Type B pancreatic cell (in vitro differentiated cells): ENCODE results near the gene TPD52L2. TPM values are rescaled to one million over a fixed set of nuclear protein-coding genes. Genes with fewer than 3 reads are reported as not detected.

Experiments
- DNase-seq: peaks from one replicate; pipeline ENCODE4 v3.0.0; 2021; ENCODE audit warnings: mixed read lengths; ENCODE audit not compliant: unreplicated experiment; ENCODE audit errors: extremely low spot score
- H3K27ac Mint-ChIP-seq: 2 replicates; pipeline ENCODE4 v1.8.0; 2021; ENCODE audit warnings: mild to moderate bottlenecking, mixed read lengths
- H3K27me3 Mint-ChIP-seq: 2 replicates; pipeline ENCODE4 v1.8.0; 2021; ENCODE audit warnings: mixed read lengths
- H3K36me3 Mint-ChIP-seq: 2 replicates; pipeline ENCODE4 v1.8.0; 2021; ENCODE audit warnings: mixed read lengths
- H3K4me1 Mint-ChIP-seq: one replicate; pipeline ENCODE4 v1.8.0; 2021; ENCODE audit warnings: mixed read lengths; ENCODE audit not compliant: unreplicated experiment
- H3K4me3 Mint-ChIP-seq: 2 replicates; pipeline ENCODE4 v1.8.0; 2021; ENCODE audit warnings: mild to moderate bottlenecking, mixed read lengths
- H3K9me3 Mint-ChIP-seq: 2 replicates; pipeline ENCODE4 v1.8.0; 2021; ENCODE audit warnings: mixed read lengths
- CTCF ChIP-seq: fragments of 200-600 bp; sonication (generic); conservative IDR thresholded peaks from 2 replicates; pipeline ENCODE4 v1.5.0; 2021; ENCODE audit warnings: antibody characterized with exemption, mild to moderate bottlenecking
- total RNA-seq: library from RNA; stranded (reverse); gene quantifications from 2 replicates; pipeline ENCODE4 v1.2.1, GENCODE V29; 2021; ENCODE audit warnings: low replicate concordance

The TPD52L2 gene
- total RNA-seq, 1 donor from 2014 or later = 76.5 TPM

GRCh38 chr20:63895952-63896263, 30.8 kb downstream of the TPD52L2 start:
- DNase-seq = no peak
- H3K9me3 Mint-ChIP-seq = no peaks in the 10 kb centered on the region
- no peak for TF ChIP-seq CTCF
- peak overlapping the region; percentile 97 for H3K4me3 Mint-ChIP-seq
- H3K4me1 Mint-ChIP-seq = peaks cover 30% of the 10 kb centered on the region
- no peaks in the 10 kb centered on the region for H3K27me3 Mint-ChIP-seq
- peak overlapping the region; percentile 95 for H3K27ac Mint-ChIP-seq
- H3K36me3 Mint-ChIP-seq = peaks cover 9% of the 10 kb centered on the region

GRCh38 chr20:63896264-63897105, 31.4 kb downstream of the TPD52L2 start:
- Mint-ChIP-seq H3K9me3 (no peaks in the 10 kb centered on the region), H3K36me3 (peaks cover 9% of the 10 kb centered on the region), H3K4me1 (peaks cover 30% of the 10 kb centered on the region), H3K27me3 (no peaks in the 10 kb centered on the region), H3K4me3 (peak overlapping the region; percentile 97), H3K27ac (peak overlapping the region; percentile 95)
- TF ChIP-seq CTCF = no peak
- no peak for DNase-seq

- peak overlapping the region; percentile 2 for H3K27ac Mint-ChIP-seq
- no peak for TF ChIP-seq CTCF
- peaks cover 5% of the 10 kb centered on the region for H3K36me3 Mint-ChIP-seq
- no peak overlapping the region for H3K4me3 Mint-ChIP-seq
- H3K9me3 Mint-ChIP-seq = no peaks in the 10 kb centered on the region
- peaks cover 30% of the 10 kb centered on the region for H3K4me1 Mint-ChIP-seq
- H3K27me3 Mint-ChIP-seq = no peaks in the 10 kb centered on the region
- no peak for DNase-seq
Measured at GRCh38 chr20:63897978-63898561, 33.0 kb downstream of the TPD52L2 start.

GRCh38 chr20:63898882-63899558, 34.0 kb downstream of the TPD52L2 start:
- no peak overlapping the region for H3K27ac Mint-ChIP-seq
- H3K27me3 Mint-ChIP-seq = no peaks in the 10 kb centered on the region
- no peaks in the 10 kb centered on the region for H3K9me3 Mint-ChIP-seq
- no peak overlapping the region for H3K4me3 Mint-ChIP-seq
- peaks cover 5% of the 10 kb centered on the region for H3K36me3 Mint-ChIP-seq
- no peak for TF ChIP-seq CTCF
- peaks cover 28% of the 10 kb centered on the region for H3K4me1 Mint-ChIP-seq
- no peak for DNase-seq

GRCh38 chr20:63900413-63900812, 35.3 kb downstream of the TPD52L2 start:
- no peak for TF ChIP-seq CTCF
- no peak for DNase-seq
- Mint-ChIP-seq H3K9me3 (no peaks in the 10 kb centered on the region), H3K4me1 (peaks cover 26% of the 10 kb centered on the region), H3K36me3 (peaks cover 5% of the 10 kb centered on the region), H3K27me3 (no peaks in the 10 kb centered on the region), H3K27ac (no peak overlapping the region), H3K4me3 (no peak overlapping the region)
